ENCODE data around the gene NOP9. TPM values are rescaled to one million over a fixed set of nuclear protein-coding genes. Genes with fewer than 3 reads are reported as not detected.

Gene NOP9
- total and polyA plus RNA-seq, 5 experiments from 2014 or later = 1.3 to 25.8 (median 2.2) TPM

DNA sequence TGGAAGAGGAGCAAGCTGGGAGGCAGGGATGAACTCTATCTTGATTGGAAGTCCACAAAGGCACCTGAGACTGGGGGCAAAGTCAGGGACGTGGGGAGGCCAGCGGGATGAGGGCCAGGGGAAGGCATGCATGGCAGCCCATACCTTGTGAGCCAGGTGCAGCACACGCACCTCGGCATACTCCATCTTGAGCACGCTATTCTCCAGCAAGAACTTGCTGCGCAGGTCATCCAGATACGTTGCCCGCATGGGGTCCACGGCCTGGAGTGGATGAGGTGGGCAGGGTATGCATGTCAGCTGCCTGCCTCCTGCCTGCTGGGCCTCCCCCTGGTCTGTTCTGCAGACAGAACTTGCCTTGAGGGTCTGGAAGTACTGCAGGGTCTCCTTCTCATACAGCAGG lies 32.1 kb upstream of the NOP9 start:
- H3K4me1 Mint-ChIP-seq = peaks cover 21 to 28% (median 22%) of the 10 kb centered on the region in 4 donors
- no peaks in the 10 kb centered on the region for H3K9me3 Mint-ChIP-seq
- peak overlapping the region in 1 of 10 donors; percentile 29 for H3K4me3 Mint-ChIP-seq
- POLR2A ChIA-PET = no interaction called here
- ATAC-seq (no peak), DNase-seq (no peak)
- H3K27ac Mint-ChIP-seq = peak overlapping the region in 4 of 10 donors; percentile 1 to 81 (median 14)
- peaks cover 0 to 41% (median 10%) of the 10 kb centered on the region in 3 donors for H3K36me3 Mint-ChIP-seq
- H3K27me3 Mint-ChIP-seq = no peaks in the 10 kb centered on the region

DNA sequence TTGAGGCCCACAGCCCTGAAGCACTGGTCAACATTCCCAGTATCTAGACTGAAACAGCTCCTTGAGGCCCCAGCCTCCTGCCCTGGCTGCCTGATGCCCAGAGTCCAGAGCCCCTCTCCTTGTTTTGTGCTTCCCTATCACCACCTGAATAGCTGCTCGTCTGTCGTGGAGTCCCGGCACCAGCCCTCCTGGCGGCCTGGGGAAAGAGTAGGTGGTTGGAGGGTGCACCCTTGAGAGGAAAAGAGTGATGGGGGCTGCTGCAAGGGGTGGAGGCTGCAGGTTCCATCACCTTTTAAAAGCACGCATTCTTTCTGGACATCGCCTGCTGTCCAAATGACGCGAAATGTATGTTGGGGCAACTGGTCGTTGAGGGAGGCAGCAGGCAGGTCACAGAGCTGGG lies 31.4 kb upstream of the NOP9 start:
- H3K36me3 Mint-ChIP-seq = peaks cover 0 to 41% (median 10%) of the 10 kb centered on the region in 3 donors
- POLR2A ChIA-PET = interaction anchor here (4.1 kb wide), 1 partner anchor 54 kb away, joined by 46 read pairs; the partner anchor contains the start of genes CHMP4A and MDP1
- H3K27ac Mint-ChIP-seq = peak overlapping the region in 1 of 10 donors; percentile 47

DNA sequence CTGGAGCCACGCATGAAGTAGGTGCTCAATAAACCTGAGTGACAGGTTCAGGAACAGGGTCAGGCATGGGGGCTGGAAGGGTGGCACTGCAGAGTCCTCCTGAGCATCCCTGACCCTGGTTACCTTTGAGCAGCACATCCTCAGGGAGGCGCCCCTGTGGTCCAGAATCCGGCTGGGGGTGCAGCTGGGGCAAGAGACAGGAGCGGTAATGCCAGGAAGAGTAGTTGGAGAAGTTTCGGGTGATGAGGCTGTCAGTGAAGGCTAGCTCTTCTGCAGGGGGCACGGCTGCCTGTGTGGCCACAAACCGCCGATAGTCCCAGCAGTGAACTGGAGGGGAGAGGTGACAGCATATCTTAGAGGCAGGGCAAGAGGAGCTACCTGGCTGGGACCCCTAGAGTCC lies 30.3 kb upstream of the NOP9 start:
- ATAC-seq = no peak
- H3K4me1 Mint-ChIP-seq = peaks cover 31 to 44% (median 37%) of the 10 kb centered on the region in 4 donors
- DNase-seq = no peak
- peaks cover 0 to 38% (median 10%) of the 10 kb centered on the region in 3 donors for H3K36me3 Mint-ChIP-seq
- peak overlapping the region in 4 of 10 donors; percentile 24 to 32 (median 28) for H3K4me3 Mint-ChIP-seq
- POLR2A ChIA-PET = interaction anchor here (0.6 to 4.1 kb wide), 6 partner anchors 11 to 56 kb away, joined by 3 to 63 read pairs (median 26); partner anchors contain the start of genes CHMP4A, DHRS1, GMPR2 and MDP1
- H3K27ac Mint-ChIP-seq = peak overlapping the region in 3 of 10 donors; percentile 41 to 85 (median 66)
- no peaks in the 10 kb centered on the region for H3K9me3 Mint-ChIP-seq
- H3K27me3 Mint-ChIP-seq = no peaks in the 10 kb centered on the region

More for the DNA sequence above, 31.4 kb upstream of the NOP9 start:
- H3K4me1 Mint-ChIP-seq = peaks cover 25 to 34% (median 26%) of the 10 kb centered on the region in 4 donors
- DNase-seq = no peak
- H3K9me3 Mint-ChIP-seq = no peaks in the 10 kb centered on the region
- no peak for ATAC-seq
- no peak overlapping the region for H3K4me3 Mint-ChIP-seq
- no peaks in the 10 kb centered on the region for H3K27me3 Mint-ChIP-seq

DNA sequence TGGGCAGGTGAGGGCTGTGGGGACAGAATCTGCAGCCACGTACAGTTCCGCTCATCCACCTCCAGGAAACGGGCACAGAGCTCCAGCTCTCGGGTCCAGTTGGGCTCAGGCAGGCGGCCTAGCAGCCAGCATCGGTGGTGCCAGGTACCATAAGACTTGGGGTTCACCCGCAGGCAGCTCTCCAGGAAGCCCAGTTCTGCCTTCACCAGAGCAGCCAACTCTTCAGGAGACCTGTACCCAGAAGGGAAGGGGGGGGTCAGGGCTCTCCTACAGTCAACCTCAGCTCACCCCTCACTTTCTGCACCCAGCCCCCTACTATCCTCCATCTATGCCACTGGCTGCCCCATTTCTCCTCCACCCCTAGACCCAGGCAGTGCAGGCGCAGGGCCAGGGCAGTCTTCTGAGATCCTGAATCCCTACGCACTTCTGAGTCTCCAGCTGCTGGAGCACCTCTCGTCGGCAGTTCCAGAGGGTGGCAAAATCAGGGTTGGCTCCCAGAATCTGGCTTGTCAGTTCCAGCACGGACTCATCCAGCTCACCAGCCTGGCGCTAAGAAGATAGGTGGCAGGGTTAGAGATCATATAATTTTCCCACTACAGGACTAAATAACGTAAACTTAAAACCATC lies 29.6 kb upstream of the NOP9 start:
- DNase-seq (no peak), ATAC-seq (no peak)
- Mint-ChIP-seq H3K4me3 (peak overlapping the region; percentile 78 to 94 (median 92)), H3K27me3 (no peaks in the 10 kb centered on the region), H3K9me3 (no peaks in the 10 kb centered on the region), H3K4me1 (peaks cover 31 to 45% (median 38%) of the 10 kb centered on the region in 4 donors), H3K27ac (peak overlapping the region; percentile 8 to 100 (median 98)), H3K36me3 (peaks cover 0 to 36% (median 10%) of the 10 kb centered on the region in 3 donors)
- POLR2A ChIA-PET = interaction anchor here (0.8 to 4.1 kb wide), 17 partner anchors 10 to 188 kb away, joined by 3 to 63 read pairs (median 7); partner anchors contain the start of genes CBLN3, CHMP4A, DCAF11 and DHRS1

DNA sequence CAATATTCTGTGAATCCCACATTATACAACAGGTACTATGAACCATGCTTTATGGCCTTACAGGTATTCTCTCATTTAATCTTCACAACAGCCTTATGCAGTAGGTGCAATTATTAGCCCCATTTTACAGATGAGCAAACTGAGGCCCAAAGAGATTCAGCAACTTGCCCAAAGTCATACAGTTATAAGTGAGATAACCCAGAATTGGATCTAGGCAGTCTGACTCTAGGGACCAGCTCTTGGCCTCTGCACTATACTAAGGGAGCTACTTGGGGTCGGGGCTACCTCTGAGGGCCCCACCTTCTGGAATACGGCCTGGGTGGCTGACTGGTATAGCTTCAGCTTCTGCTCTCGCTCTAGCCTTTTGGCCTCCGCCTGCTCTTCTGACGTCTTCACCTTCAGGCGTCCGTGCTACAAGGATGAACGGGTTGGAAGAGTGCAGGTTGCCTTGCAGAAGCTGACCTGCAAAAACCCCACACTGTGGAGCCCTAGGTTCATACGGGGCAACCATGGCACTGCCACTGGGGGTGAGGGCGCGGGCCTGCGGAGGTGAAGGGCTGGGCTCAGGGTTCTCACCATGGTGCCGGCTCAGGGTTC lies 29.0 kb upstream of the NOP9 start:
- ATAC-seq (no peak), DNase-seq (peak in 1 of 10 donors; percentile 16)
- H3K4me3 Mint-ChIP-seq = peak overlapping the region; percentile 78 to 94 (median 92)
- H3K27me3 Mint-ChIP-seq = no peaks in the 10 kb centered on the region
- H3K27ac Mint-ChIP-seq = peak overlapping the region; percentile 87 to 100 (median 98)
- H3K36me3 Mint-ChIP-seq = peaks cover 0 to 30% (median 10%) of the 10 kb centered on the region in 3 donors
- peaks cover 31 to 45% (median 41%) of the 10 kb centered on the region in 4 donors for H3K4me1 Mint-ChIP-seq
- no peaks in the 10 kb centered on the region for H3K9me3 Mint-ChIP-seq
- POLR2A ChIA-PET = interaction anchor here (0.6 to 4.1 kb wide), 29 partner anchors 9 to 984 kb away, joined by 3 to 63 read pairs (median 5); partner anchors contain the start of genes CBLN3, CHMP4A, DCAF11 and DHRS1

DNA sequence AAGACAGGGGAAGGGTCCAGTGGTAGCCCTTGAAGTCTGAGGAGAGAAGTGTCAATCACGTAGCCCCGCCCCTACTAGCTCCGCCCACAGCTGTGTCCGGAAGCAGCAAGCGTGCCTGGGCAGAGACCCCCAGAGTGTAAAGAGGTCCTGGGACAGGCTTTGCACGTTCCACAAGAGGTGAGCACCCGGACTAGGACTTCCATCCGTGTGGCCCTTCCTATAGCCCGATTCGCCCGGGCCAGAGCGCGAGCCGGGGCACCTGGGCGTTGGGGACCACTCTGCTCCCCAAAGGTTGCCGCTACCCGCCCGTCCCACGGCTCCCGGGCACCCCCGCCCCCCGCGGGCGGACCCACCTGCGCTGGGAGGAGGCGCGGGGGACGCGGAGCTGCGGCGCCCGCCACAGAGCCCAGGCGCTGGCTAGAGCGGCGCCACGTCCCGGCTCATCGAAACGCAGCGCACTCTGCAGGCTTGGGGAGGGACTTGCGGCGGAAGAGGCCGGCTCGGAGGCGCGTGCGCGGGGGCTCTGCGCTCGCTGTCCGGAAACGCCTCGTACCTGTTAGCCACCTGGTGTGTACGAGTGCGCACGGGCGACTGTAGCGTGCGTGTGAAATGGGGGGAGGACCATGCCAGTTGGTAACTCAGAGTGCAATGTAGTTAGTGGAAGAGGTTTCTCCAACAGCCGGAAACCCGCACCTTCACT lies 28.4 kb upstream of the NOP9 start, which contains the start of gene RABGGTA:
Gene RABGGTA, minus strand, starts transcription at position 464 of the 700 bp plus-strand sequence. CDS start 482 bp downstream, outside the sequence.
- peak; percentile 86 to 91 for ATAC-seq
- DNase-seq = peak; percentile 87 to 98 (median 94)
- Mint-ChIP-seq H3K4me3 (peak within 1 kb of the TSS; percentile 78 to 94 (median 92)), H3K36me3 (peaks cover 0 to 24% (median 10%) of the 10 kb centered on the region in 3 donors), H3K9me3 (no peaks in the 10 kb centered on the region), H3K27ac (peak within 1 kb of the TSS; percentile 92 to 100 (median 99)), H3K4me1 (peaks cover 31 to 45% (median 41%) of the 10 kb centered on the region in 4 donors), H3K27me3 (no peaks in the 10 kb centered on the region)
- POLR2A ChIA-PET = interaction anchor here (0.6 to 4.1 kb wide), 33 partner anchors 9 to 985 kb away, joined by 3 to 63 read pairs (median 5); partner anchors contain the start of genes CBLN3, CHMP4A, DCAF11 and DHRS1

DNA sequence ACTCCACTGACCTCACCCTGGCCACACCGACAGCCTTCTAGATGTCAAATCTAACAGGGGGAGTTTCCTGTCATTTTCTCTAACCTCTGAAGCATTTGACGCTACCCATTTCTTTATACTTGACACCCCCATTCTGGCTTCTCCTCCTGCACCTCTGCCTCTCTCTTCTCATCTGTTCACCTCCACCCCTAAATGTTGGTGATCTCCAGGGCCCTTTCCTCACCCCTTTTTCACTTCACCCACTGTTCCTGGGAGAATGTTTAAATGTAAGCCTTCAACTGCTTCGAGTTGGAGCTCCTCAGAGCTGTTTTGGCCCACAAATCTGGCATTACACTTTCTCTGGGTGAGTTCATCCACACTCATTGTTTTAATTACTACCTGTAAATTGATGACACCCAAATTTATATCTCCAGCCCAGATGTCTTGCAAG lies 27.8 kb upstream of the NOP9 start:
- ATAC-seq (no peak), DNase-seq (no peak)
- Mint-ChIP-seq H3K9me3 (no peaks in the 10 kb centered on the region), H3K27ac (peak overlapping the region; percentile 92 to 100 (median 98)), H3K27me3 (no peaks in the 10 kb centered on the region), H3K4me1 (peaks cover 31 to 48% (median 42%) of the 10 kb centered on the region in 4 donors), H3K36me3 (peaks cover 0 to 18% (median 6%) of the 10 kb centered on the region in 3 donors), H3K4me3 (peak overlapping the region; percentile 78 to 94 (median 90))
- POLR2A ChIA-PET = interaction anchor here (0.7 to 4.1 kb wide), 26 partner anchors 9 to 986 kb away, joined by 3 to 63 read pairs (median 6); partner anchors contain the start of genes CBLN3, CHMP4A, DCAF11 and DHRS1

DNA sequence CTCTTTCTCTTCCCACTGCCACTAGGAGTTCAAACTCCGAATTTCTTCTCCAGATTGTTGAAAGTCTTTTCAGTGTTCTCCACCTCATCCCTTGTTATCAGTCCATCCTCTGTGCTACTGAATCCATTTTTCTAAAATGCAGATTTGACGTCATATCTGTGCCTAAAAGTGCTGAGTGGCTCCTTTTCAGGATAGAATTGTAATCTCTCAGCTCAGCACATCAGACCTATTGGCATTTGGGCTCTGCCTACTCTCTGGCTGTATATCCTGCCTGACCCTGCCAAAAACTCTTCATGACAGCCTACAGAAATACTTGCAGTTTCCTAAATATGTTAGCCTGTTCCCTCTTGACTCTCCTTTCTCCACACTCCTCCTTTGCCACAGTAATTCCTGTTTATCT lies 27.2 kb upstream of the NOP9 start:
- H3K27me3 Mint-ChIP-seq = no peaks in the 10 kb centered on the region
- peaks cover 30 to 53% (median 45%) of the 10 kb centered on the region in 4 donors for H3K4me1 Mint-ChIP-seq
- H3K36me3 Mint-ChIP-seq = peaks cover 0 to 12% (median 2%) of the 10 kb centered on the region in 3 donors
- POLR2A ChIA-PET = interaction anchor here (1.0 to 4.1 kb wide), 14 partner anchors 8 to 169 kb away, joined by 3 to 63 read pairs (median 9); partner anchors contain the start of genes CHMP4A, DCAF11, DHRS1 and IPO4
- peak overlapping the region in 9 of 10 donors; percentile 17 to 93 (median 89) for H3K4me3 Mint-ChIP-seq
- no peaks in the 10 kb centered on the region for H3K9me3 Mint-ChIP-seq
- H3K27ac Mint-ChIP-seq = peak overlapping the region; percentile 92 to 100 (median 98)
- DNase-seq (no peak), ATAC-seq (no peak)

DNA sequence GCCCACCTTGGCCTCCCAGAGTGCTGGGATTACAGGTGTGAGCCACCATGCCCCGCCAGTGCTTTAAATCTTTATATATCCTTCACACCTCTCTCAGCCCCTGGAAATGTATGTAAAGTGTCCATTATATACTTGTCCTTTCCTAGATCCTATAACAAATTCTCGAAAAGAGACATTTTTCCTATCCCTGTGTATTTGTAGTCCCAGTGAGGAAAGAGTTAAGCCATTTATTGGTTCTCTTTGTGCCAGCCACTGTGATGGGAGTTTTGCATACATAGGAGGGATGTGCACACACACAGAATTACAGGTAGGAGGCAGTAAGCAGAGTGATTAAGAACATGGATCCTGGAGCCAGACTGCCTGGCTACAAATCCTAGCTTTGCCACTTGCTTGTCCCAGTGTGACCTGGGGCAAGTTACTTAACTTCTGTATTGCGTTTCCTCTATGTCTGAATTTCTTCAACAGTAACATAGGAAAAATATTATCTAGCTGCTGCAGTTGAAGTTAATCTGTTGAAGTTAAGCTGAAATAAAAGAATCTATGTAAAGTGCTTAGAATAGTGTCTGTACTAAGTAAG lies 26.1 kb upstream of the NOP9 start:
- Mint-ChIP-seq H3K9me3 (no peaks in the 10 kb centered on the region), H3K4me3 (peak overlapping the region in 4 of 10 donors; percentile 2 to 36 (median 10)), H3K27ac (peak overlapping the region in 9 of 10 donors; percentile 78 to 100 (median 98)), H3K36me3 (peaks cover 0 to 5% (median 0%) of the 10 kb centered on the region in 3 donors), H3K27me3 (no peaks in the 10 kb centered on the region), H3K4me1 (peaks cover 33 to 63% (median 53%) of the 10 kb centered on the region in 4 donors)
- DNase-seq (peak in 1 of 10 donors; percentile 26), ATAC-seq (no peak)
- POLR2A ChIA-PET = interaction anchor here (0.7 to 1.8 kb wide), 4 partner anchors 27 to 159 kb away, joined by 3 to 7 read pairs (median 4); partner anchors contain the start of genes DCAF11, NOP9, NRL and TINF2

DNA sequence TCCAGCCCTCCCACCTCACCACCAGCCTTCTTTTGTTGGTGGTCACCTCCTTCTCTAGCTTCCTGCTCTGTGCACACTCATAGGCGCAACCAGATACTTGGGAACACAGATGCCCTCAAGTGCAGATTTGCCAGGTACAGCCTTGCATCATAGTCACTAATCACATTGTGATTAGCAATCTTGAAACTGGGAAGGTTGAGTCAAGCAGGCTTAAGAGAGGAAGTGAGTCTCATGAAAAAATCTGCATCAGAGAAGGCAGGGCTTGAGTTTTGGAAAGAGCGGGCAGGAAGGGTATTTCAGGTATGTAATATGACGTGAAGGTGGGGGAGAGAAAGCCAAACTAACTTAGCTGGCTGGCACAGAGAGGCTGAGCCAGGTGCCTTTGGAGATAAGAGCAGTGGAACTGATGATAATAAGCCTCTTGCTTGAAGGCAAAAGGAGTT lies 25.5 kb upstream of the NOP9 start:
- peak overlapping the region; percentile 27 to 100 (median 98) for H3K27ac Mint-ChIP-seq

DNA sequence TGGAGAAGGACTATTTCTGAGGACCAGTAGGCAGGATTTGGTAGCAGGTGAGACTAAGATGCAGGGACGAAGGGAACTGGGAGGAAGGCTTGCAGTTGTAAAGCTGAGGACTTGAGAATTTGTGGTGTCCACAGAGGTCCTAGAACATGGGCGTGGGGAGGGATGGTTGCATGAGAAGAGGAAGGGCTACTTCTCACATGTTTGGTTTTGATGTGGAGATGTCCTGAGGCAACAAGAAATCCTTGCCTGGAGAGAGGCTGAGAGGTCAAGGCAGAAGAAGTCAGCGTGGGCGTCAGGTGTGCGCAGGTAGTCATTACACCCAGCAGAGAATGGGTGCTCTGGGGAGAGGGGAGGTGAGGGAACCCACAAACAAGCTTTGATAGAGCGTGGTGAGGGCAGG lies 22.6 kb upstream of the NOP9 start:
- Mint-ChIP-seq H3K36me3 (no peaks in the 10 kb centered on the region), H3K4me3 (peak overlapping the region in 2 of 10 donors; percentile 3 to 45), H3K27me3 (no peaks in the 10 kb centered on the region), H3K9me3 (no peaks in the 10 kb centered on the region), H3K27ac (peak overlapping the region in 6 of 10 donors; percentile 46 to 81 (median 62)), H3K4me1 (peaks cover 37 to 78% (median 56%) of the 10 kb centered on the region in 4 donors)
- POLR2A ChIA-PET = interaction anchor here (1.0 to 1.5 kb wide), 2 partner anchors 14 to 20 kb away, joined by 3 read pairs; no protein-coding TSS in a partner anchor
- ATAC-seq (no peak), DNase-seq (no peak)

More for the DNA sequence above, 25.5 kb upstream of the NOP9 start:
- Mint-ChIP-seq H3K27me3 (no peaks in the 10 kb centered on the region), H3K4me1 (peaks cover 36 to 69% (median 59%) of the 10 kb centered on the region in 4 donors), H3K9me3 (no peaks in the 10 kb centered on the region), H3K36me3 (peaks cover 0 to 1% (median 0%) of the 10 kb centered on the region in 3 donors), H3K4me3 (peak overlapping the region in 7 of 10 donors; percentile 0 to 40 (median 2))
- POLR2A ChIA-PET = interaction anchor here (0.9 to 1.8 kb wide), 3 partner anchors 26 to 160 kb away, joined by 3 to 7 read pairs (median 4); partner anchors contain the start of genes DCAF11, NOP9, NRL and TINF2
- DNase-seq (peak in 6 of 10 donors; percentile 12 to 42 (median 26)), ATAC-seq (peak in 1 of 2 donors; percentile 2)

All from naive thymus-derived CD8-positive, alpha-beta T cell (primary cell).